Heart left ventricle (tissue), 16 donors: ENCODE data around the gene TRERF1. TPM values are rescaled to one million over a fixed set of nuclear protein-coding genes. Genes with fewer than 3 reads are reported as not detected.
A peak's percentile ranks its signal among the peaks of the same experiment; 100 is the strongest.

ENCODE experiments used
- ATAC-seq, 4 donors: fragments of 200-7000 bp; cut with Tn5 transposase; one replicate each; pipeline ENCODE4 v1.9.1; 2020 to 2022; ENCODE audit warnings: moderate library complexity in 4 of 4, mild to moderate bottlenecking in 3 of 4, moderate number of reproducible peaks in 1 of 4
- DNase-seq, 5 donors: peaks; one replicate each; pipeline ENCODE4 v3.0.0-alpha.2; 2020
- H3K27ac ChIP-seq, 12 donors: fragments of 200-600 bp; sonication (generic) in 4 of 12; one replicate each; pipeline versions ENCODE4 v1.5.0 to v1.8.0; 2016 to 2022; ENCODE audit warnings: mild to moderate bottlenecking in 2 of 12
- H3K27me3 ChIP-seq, 9 donors: fragments of 200-600 bp; sonication (generic) in 2 of 9; one replicate each; pipeline versions ENCODE4 v1.5.1 to v1.8.0; 2016 to 2022; ENCODE audit warnings: mild to moderate bottlenecking in 3 of 9
- H3K36me3 ChIP-seq, 9 donors: fragments of 200-600 bp; sonication (generic) in 2 of 9; one replicate each; pipeline versions ENCODE4 v1.5.0 to v1.8.0; 2018 to 2022; ENCODE audit warnings: mild to moderate bottlenecking in 2 of 9
- H3K4me1 ChIP-seq, 12 donors: fragments of 200-600 bp; sonication (generic) in 4 of 12; one replicate each; pipeline versions ENCODE4 v1.5.0 to v1.8.0; 2016 to 2022; ENCODE audit warnings: mild to moderate bottlenecking in 3 of 12
- H3K4me3 ChIP-seq, 12 donors: fragments of 200-600 bp; sonication (generic) in 4 of 12; one replicate each; pipeline versions ENCODE4 v1.5.0 to v1.8.0; 2017 to 2022; ENCODE audit warnings: mild to moderate bottlenecking in 9 of 12, moderate library complexity in 4 of 12
- H3K9me3 ChIP-seq, 12 donors: fragments of 200-600 bp; sonication (generic) in 4 of 12; one replicate each; pipeline versions ENCODE4 v1.5.0 to v1.8.0; 2016 to 2022; ENCODE audit warnings: mild to moderate bottlenecking in 1 of 12
- POLR2A ChIP-seq, 2 donors: fragments of 450-650 bp; IDR thresholded peaks; one replicate each; pipeline ENCODE4 v1.6.1; 2017; ENCODE audit warnings: antibody characterized with exemption in 2 of 2, mild to moderate bottlenecking in 2 of 2, moderate library complexity in 2 of 2
- WGBS, 4 donors: extraction: QIAGEN DNeasy Blood & Tissue Kit in 2 of 4; methylation state at CpG; one replicate each; pipeline versions ENCODE4 v1.1.5 to v1.1.7; 2013 to 2018; 5-methylcytosine and 5-hydroxymethylcytosine counted together
- intact Hi-C, 10 donors: fragments of 100-400 bp; cut with DNase I; formaldehyde crosslinking; loops; one replicate each; pipeline versions ENCODE4 v1.11.1 to v1.14.2; 2022
- polyA plus RNA-seq, 2 donors: library from polyadenylated mRNA; stranded (reverse); fragments of 200-250 nt; gene quantifications; one replicate each; pipeline ENCODE4 v1.2.3, GENCODE V29; 2013
- total RNA-seq, 9 donors: library from RNA; depleted of rRNA in 2 of 9; stranded (reverse); fragments of >200 nt in 2 of 9; fragmentation: NEBNext Ultra II Directional in 3 of 9; extraction: Animal tissue kit (Norgen Biotek cat#: 25700) in 3 of 9; gene quantifications; one replicate each; pipeline versions ENCODE4 v1.1.0 to v1.2.4, GENCODE V29; 2016 to 2023
- TF ChIP-seq, protein P1 (sequence below), 12 donors: fragments of 200-600 bp; sonication (generic) in 4 of 12; IDR thresholded peaks; one replicate each; pipeline versions ENCODE4 v1.5.0 to v1.8.0; 2018 to 2022; ENCODE audit warnings: antibody characterized with exemption in 12 of 12, mild to moderate bottlenecking in 5 of 12
- donor health status: ischemic (EF 13 %, LVEDD 7.1; RV severe dilation, severe dysfunction).
- donor health status: healthy with polysubstance abuse.
- donor health status: DM: no; HTN: yes; CAD: no.
- donor health status: DM: no; HTN: no; CAD: no.
- donor health status: ischemic (EF 25% LVEDD 6.9; RV normal size, moderate dysfunction).
- donor health status: ischemic (EF 25% LVEDD 5.7; RV mildly dilated, moderate dysfunction).
- donor health status: healthy.
- donor health status: DM: yes; HTN: yes; CAD: no.
- donor health status: ischemic (EF 35%, LVEDD 5.7; RV mildly dilated, moderate dysfunction).
- donor health status: nonischemic (EF 11% LVEDD 7.7; RV severe dilation, severe dysfunction).
- donor health status: DM: yes; HTN: yes; CAD: no.
- donor health status: PGD.
- donor health status: ischemic (EF 29% LVEDD 5.4; RV normal size, mild dysfunction).
- donor health status: nonischemic (EF 23%, LVEDD 6.1; RV moderate dilation, normal function).

TRERF1 gene
- total and polyA plus RNA-seq, 11 donors, result 0.53 to 4.5 (median 1.5) TPM

DNA sequence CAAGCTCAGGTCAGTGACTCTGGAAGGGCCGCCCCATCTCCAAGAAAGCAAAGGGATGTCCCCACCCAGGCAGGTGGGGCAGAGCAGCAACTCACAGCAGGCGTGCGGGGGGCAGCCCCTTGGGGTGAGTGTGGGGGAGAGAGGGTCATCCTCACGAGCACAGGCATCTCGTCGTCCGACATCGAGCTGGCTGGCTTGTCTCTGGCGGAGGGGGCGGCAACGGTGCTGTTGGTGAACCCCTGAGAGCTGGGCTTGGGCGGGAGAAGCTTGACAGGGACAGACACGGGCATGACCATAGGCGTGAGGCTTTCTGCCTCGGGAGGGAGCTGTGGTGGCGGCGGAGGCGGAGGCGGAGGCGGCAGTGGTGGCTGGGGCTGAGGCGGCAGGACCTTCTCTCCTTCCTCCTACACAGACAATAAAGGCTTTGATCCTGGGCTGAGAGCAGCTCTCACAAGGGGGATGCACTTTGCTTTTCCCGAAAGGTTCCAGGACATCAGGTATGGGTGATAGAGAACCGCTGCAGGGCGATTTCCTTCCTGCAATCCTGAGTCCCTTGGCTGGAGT lies 188.5 kb downstream of the TRERF1 start:
- no peaks in the 10 kb centered on the region for H3K27me3 ChIP-seq
- peaks cover 0 to 48% (median 13%) of the 10 kb centered on the region in 12 donors for H3K4me1 ChIP-seq
- TF ChIP-seq, protein P1, sequence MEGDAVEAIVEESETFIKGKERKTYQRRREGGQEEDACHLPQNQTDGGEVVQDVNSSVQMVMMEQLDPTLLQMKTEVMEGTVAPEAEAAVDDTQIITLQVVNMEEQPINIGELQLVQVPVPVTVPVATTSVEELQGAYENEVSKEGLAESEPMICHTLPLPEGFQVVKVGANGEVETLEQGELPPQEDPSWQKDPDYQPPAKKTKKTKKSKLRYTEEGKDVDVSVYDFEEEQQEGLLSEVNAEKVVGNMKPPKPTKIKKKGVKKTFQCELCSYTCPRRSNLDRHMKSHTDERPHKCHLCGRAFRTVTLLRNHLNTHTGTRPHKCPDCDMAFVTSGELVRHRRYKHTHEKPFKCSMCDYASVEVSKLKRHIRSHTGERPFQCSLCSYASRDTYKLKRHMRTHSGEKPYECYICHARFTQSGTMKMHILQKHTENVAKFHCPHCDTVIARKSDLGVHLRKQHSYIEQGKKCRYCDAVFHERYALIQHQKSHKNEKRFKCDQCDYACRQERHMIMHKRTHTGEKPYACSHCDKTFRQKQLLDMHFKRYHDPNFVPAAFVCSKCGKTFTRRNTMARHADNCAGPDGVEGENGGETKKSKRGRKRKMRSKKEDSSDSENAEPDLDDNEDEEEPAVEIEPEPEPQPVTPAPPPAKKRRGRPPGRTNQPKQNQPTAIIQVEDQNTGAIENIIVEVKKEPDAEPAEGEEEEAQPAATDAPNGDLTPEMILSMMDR (IDR thresholded peaks at IDR 0.05), result peak in 1 of 12 donors; percentile 16
- TF ChIP-seq POLR2A (IDR thresholded peaks at IDR 0.05), result no peak
- no peak for DNase-seq
- 81 to 91% (median 84%) methylated on average over 24 of the region's 24 CpGs for WGBS, 4 donors
- H3K36me3 ChIP-seq, result peaks cover 0 to 20% (median 0%) of the 10 kb centered on the region in 9 donors
- ATAC-seq, result no peak
- H3K4me3 ChIP-seq, result no peak overlapping the region
- intact Hi-C loops, result loop anchor here in 9 of 10 donors (2.0 to 5.0 kb wide), 4 partner anchors 189 to 284 kb away; partner anchors contain the start of gene TRERF1 (in 2 of the 9)
- H3K27ac ChIP-seq, result peak overlapping the region in 2 of 12 donors; percentile 23 to 25
- H3K9me3 ChIP-seq, result no peaks in the 10 kb centered on the region

DNA sequence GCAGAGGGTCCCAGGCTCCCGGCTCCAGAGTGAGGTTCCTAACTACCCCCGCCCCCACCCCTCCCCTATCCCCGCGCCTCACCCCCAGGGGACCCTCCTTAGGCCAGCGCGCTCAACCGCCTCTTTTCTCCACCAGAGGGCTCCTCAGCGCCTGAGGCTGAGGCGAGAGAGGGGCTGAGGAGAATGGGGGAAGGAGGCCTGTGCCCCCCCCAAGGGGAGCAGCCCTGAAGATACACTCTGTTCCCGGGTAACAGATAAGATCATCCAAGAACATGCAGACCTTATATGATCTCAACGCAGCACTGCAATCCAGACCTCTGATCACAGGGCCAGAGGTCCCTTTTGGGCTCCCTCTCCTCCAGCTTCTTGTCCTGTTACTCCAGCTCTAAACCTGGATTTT lies 190.8 kb downstream of the TRERF1 start:
- 43 to 56% (median 54%) methylated on average over 10 to 11 of the region's 11 CpGs for WGBS, 4 donors
- intact Hi-C loops, result loop anchor here in 9 of 10 donors (1.0 to 5.0 kb wide), 4 partner anchors 191 to 286 kb away; partner anchors contain the start of gene TRERF1 (in 2 of the 9)
- Histone ChIP-seq H3K27me3 (no peaks in the 10 kb centered on the region), H3K9me3 (no peaks in the 10 kb centered on the region), H3K27ac (peak overlapping the region in 4 of 12 donors; percentile 6 to 25 (median 14)), H3K36me3 (peaks cover 0 to 33% (median 0%) of the 10 kb centered on the region in 9 donors), H3K4me3 (peak overlapping the region in 2 of 12 donors; percentile 7 to 13), H3K4me1 (peaks cover 0 to 48% (median 13%) of the 10 kb centered on the region in 12 donors)
- ATAC-seq, result peak; percentile 34 to 79 (median 69)
- no peak for TF ChIP-seq POLR2A (IDR thresholded peaks at IDR 0.05)
- TF ChIP-seq, protein P1 (IDR thresholded peaks at IDR 0.05), result peak; percentile 33 to 64 (median 52)
- no peak for DNase-seq

- intact Hi-C loops, result loop anchor here in 9 of 10 donors (5.0 kb wide), 3 partner anchors 192 to 287 kb away; partner anchors contain the start of gene TRERF1 (in 2 of the 9)
- peak in 3 of 4 donors; percentile 54 to 62 (median 57) for ATAC-seq
- H3K9me3 ChIP-seq, result no peaks in the 10 kb centered on the region
- no peaks in the 10 kb centered on the region for H3K27me3 ChIP-seq
- peak in 2 of 5 donors; percentile 25 to 27 for DNase-seq
- peaks cover 0 to 48% (median 13%) of the 10 kb centered on the region in 12 donors for H3K4me1 ChIP-seq
- peaks cover 0 to 36% (median 0%) of the 10 kb centered on the region in 9 donors for H3K36me3 ChIP-seq
- no peak for TF ChIP-seq POLR2A (IDR thresholded peaks at IDR 0.05)
- TF ChIP-seq, protein P1 (IDR thresholded peaks at IDR 0.05), result no peak
- peak overlapping the region in 3 of 12 donors; percentile 7 to 19 (median 13) for H3K4me3 ChIP-seq
- WGBS, 4 donors, result 72 to 77% (median 76%) methylated on average over 5 to 7 of the region's 7 CpGs
- H3K27ac ChIP-seq, result peak overlapping the region in 7 of 12 donors; percentile 6 to 34 (median 14)
Observed at GRCh38 chr6:42260396-42260888, 191.3 kb downstream of the TRERF1 start.

- H3K27ac ChIP-seq, result peak overlapping the region in 6 of 12 donors; percentile 6 to 34 (median 17)
Observed at GRCh38 chr6:42259841-42260395, 191.8 kb downstream of the TRERF1 start.

More at GRCh38 chr6:42259841-42260395, 191.8 kb downstream of the TRERF1 start:
- Histone ChIP-seq H3K9me3 (no peaks in the 10 kb centered on the region), H3K36me3 (peaks cover 0 to 42% (median 2%) of the 10 kb centered on the region in 9 donors), H3K4me3 (peak overlapping the region in 1 of 12 donors; percentile 13), H3K4me1 (peaks cover 0 to 44% (median 13%) of the 10 kb centered on the region in 12 donors), H3K27me3 (no peaks in the 10 kb centered on the region)
- intact Hi-C loops, result loop anchor here (2.0 to 5.0 kb wide), 4 partner anchors 192 to 287 kb away; partner anchors contain the start of gene TRERF1 (in 2 of the 10)
- TF ChIP-seq, protein P1 (IDR thresholded peaks at IDR 0.05), result no peak
- TF ChIP-seq POLR2A (IDR thresholded peaks at IDR 0.05), result no peak
- peak in 1 of 5 donors; percentile 31 for DNase-seq
- ATAC-seq, result peak in 2 of 4 donors; percentile 13 to 15
- WGBS, 4 donors, result 69 to 77% (median 73%) methylated on average over 10 of the region's 10 CpGs
